HEK293 (cell line): ENCODE measurements around the gene ISCU.

Experiments
- CTCF ChIA-PET: fragments of 350-600 bp; formaldehyde crosslinking; extraction: SDS; loops from one replicate; lab custom pipeline; 2021; ENCODE audit warnings: antibody characterized with exemption; lab: Yijun Ruan, JAX
- POLR2A ChIA-PET: fragments of 300-600 bp; formaldehyde crosslinking; extraction: SDS; loops from one replicate; lab custom pipeline; 2020; ENCODE audit warnings: antibody characterized with exemption, inconsistent platforms; lab: Yijun Ruan, JAX
- H3K27ac ChIP-seq: fragments of 200-500 bp; sonication (Bioruptor generic); 2 replicates; pipeline ENCODE4 v1.5.1; 2014; ENCODE audit warnings: low read depth, low read length, control low read depth, inconsistent platforms; ENCODE audit errors: extremely low read depth
- H3K36me3 ChIP-seq, 2 experiments: fragments of 200-500 bp in 1 of 2; sonication (Bioruptor generic) in 1 of 2; 1 replicate in 1 of 2; 2 replicates in 1 of 2; pipeline ENCODE4 v1.5.1; 2014 to 2017; ENCODE audit warnings: inconsistent platforms in 2 of 2, low read length in 2 of 2; ENCODE audit not compliant: control insufficient read depth in 2 of 2, insufficient read depth in 1 of 2
- H3K4me1 ChIP-seq: fragments of 200-500 bp; sonication (Bioruptor generic); 2 replicates; pipeline ENCODE4 v1.5.1; 2014; ENCODE audit warnings: mild to moderate bottlenecking, low read length, inconsistent platforms; ENCODE audit not compliant: control insufficient read depth, insufficient read depth
- H3K4me3 ChIP-seq: 2 replicates; pipeline ENCODE4 v1.5.1; 2011; ENCODE audit warnings: low read depth, mild to moderate bottlenecking, control low read depth, low read length, moderate library complexity
- H3K9me3 ChIP-seq: fragments of 200-500 bp; sonication (Bioruptor generic); 2 replicates; pipeline ENCODE4 v1.5.1; 2014; ENCODE audit warnings: low read depth, low read length, inconsistent platforms; ENCODE audit not compliant: control insufficient read depth, insufficient read depth
- PRDM6 ChIP-seq: fragments of 450-650 bp; formaldehyde crosslinking; IDR thresholded peaks from 2 replicates; pipeline ENCODE4 v1.5.1; 2017; ENCODE audit warnings: missing biosample characterization, missing genetic modification characterization
- TCF7L2 ChIP-seq: IDR thresholded peaks from 2 replicates; pipeline ENCODE4 v1.6.1; 2011; ENCODE audit warnings: low read depth, mild to moderate bottlenecking, inconsistent platforms, low read length, moderate library complexity, borderline replicate concordance
- TRIM28 ChIP-seq: IDR thresholded peaks from 2 replicates; pipeline ENCODE4 v1.6.1; 2011; ENCODE audit warnings: low read length, control low read depth, borderline replicate concordance
- ZBTB20 ChIP-seq: fragments of 450-650 bp; formaldehyde crosslinking; IDR thresholded peaks from 2 replicates; pipeline ENCODE4 v1.5.1; 2016; ENCODE audit warnings: missing biosample characterization, missing genetic modification characterization
- ZBTB21 ChIP-seq: fragments of 450-650 bp; formaldehyde crosslinking; IDR thresholded peaks from 2 replicates; pipeline ENCODE4 v1.5.1; 2017; ENCODE audit warnings: missing biosample characterization, missing genetic modification characterization
- ZNF10 ChIP-seq: fragments of 450-650 bp; formaldehyde crosslinking; IDR thresholded peaks from 2 replicates; pipeline ENCODE4 v1.5.1; 2017; ENCODE audit warnings: missing biosample characterization, missing genetic modification characterization
- ZNF324 ChIP-seq: fragments of 450-650 bp; formaldehyde crosslinking; IDR thresholded peaks from 2 replicates; pipeline ENCODE4 v1.5.1; 2016; ENCODE audit warnings: missing biosample characterization, missing genetic modification characterization
- ZNF335 ChIP-seq: fragments of 450-650 bp; formaldehyde crosslinking; conservative IDR thresholded peaks from 2 replicates; pipeline ENCODE4 v1.5.1; 2016; ENCODE audit warnings: missing biosample characterization, missing genetic modification characterization
- ZNF398 ChIP-seq: fragments of 450-650 bp; formaldehyde crosslinking; IDR thresholded peaks from 2 replicates; pipeline ENCODE4 v1.5.1; 2017; ENCODE audit warnings: missing biosample characterization, missing genetic modification characterization
- ZNF473 ChIP-seq: fragments of 450-650 bp; formaldehyde crosslinking; IDR thresholded peaks from 2 replicates; pipeline ENCODE4 v1.5.1; 2017; ENCODE audit warnings: missing biosample characterization, missing genetic modification characterization
- ZNF514 ChIP-seq: fragments of 450-650 bp; formaldehyde crosslinking; IDR thresholded peaks from 2 replicates; pipeline ENCODE4 v1.5.1; 2016; ENCODE audit warnings: missing biosample characterization, missing genetic modification characterization
- ZNF707 ChIP-seq: fragments of 450-650 bp; formaldehyde crosslinking; IDR thresholded peaks from 2 replicates; pipeline ENCODE4 v1.5.1; 2016; ENCODE audit warnings: missing biosample characterization, missing genetic modification characterization
- ZSCAN30 ChIP-seq: fragments of 450-650 bp; IDR thresholded peaks from 2 replicates; pipeline ENCODE4 v1.5.1; 2018; ENCODE audit warnings: missing biosample characterization, mild to moderate bottlenecking, missing genetic modification characterization, moderate library complexity
- ZXDB ChIP-seq: fragments of 450-650 bp; formaldehyde crosslinking; IDR thresholded peaks from 2 replicates; pipeline ENCODE4 v1.5.1; 2016; ENCODE audit warnings: missing biosample characterization, missing genetic modification characterization
- TF ChIP-seq, protein P1 (sequence below): fragments of 450-650 bp; formaldehyde crosslinking; IDR thresholded peaks from 2 replicates; pipeline ENCODE4 v1.5.1; 2016; ENCODE audit warnings: missing biosample characterization, missing genetic modification characterization

ISCU gene

DNA sequence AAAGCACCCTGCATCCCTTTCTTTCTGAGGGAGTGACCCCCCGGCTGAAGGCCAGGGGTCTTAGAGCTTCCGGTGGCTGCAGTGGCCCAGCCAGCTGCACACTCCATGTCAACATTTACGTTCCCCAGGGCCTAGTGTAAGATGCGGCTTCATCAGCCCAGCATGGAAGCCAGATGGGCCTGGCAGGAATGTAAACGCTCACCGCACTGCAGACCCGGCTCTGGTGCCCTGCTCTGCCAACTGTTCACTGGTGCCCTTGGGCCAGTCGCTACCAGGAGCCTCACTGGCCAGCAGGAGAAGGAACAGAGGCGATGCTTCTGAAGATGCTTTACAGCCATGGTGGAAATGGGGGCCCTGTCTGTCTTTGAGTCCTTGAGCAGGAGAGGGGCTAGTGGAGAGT is 44.1 kb downstream of the ISCU start:
- no peak overlapping the region for H3K27ac ChIP-seq
- POLR2A ChIA-PET = no interaction called here
- no peak for TF ChIP-seq ZNF473 (tag by site-specific recombination)
- TF ChIP-seq, all 188 proteins: peak for 0
- no peak overlapping the region for H3K4me3 ChIP-seq
- CTCF ChIA-PET = interaction anchor here (0.7 to 3.7 kb wide), 4 partner anchors 11 to 348 kb away, joined by 3 to 15 read pairs (median 8); no protein-coding TSS in a partner anchor
- no peaks in the 10 kb centered on the region for H3K4me1 ChIP-seq
- no peaks in the 10 kb centered on the region for H3K9me3 ChIP-seq
- no peaks in the 10 kb centered on the region for H3K36me3 ChIP-seq

DNA sequence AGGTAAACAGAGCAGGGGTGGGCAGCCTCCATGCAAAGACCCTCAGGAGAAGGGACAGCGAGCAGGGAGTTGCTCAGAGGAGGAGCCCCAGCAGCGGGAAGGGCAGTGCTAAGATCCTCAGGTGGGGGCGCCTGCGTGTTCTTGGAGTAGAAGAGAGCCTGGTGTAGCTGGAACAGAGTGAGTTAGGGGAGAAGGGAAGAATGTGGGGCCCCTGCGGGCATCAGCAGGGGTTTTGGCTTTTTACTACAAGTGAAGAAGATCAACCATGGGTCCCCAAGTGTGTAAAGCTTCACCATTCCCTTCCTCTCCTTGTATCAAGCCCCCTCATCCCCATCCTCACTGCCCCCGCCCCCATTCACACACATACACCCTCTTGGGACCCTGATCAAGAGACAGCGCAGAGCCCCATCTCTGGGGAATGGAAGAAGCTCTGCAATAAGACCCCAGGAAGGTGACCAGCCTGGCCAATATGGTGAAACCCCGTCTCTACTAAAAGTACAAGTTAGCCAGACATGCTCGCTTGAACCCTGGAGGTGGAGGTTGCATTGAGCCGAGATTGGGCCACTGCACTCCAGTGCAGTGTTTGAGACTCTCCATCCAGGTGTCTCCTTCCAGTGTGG is 45.7 kb downstream of the ISCU start:
- ChIA-PET POLR2A (no interaction called here), CTCF (interaction anchor here (0.6 to 3.7 kb wide), 3 partner anchors 10 to 48 kb away, joined by 3 to 15 read pairs (median 9); no protein-coding TSS in a partner anchor)
- H3K4me1 ChIP-seq = no peaks in the 10 kb centered on the region
- TF ChIP-seq ZNF10 (tag by site-specific recombination) = no peak
- TF ChIP-seq TRIM28 = no peak
- TF ChIP-seq, all 188 proteins: peak for 0
- no peaks in the 10 kb centered on the region for H3K9me3 ChIP-seq
- H3K36me3 ChIP-seq = no peaks in the 10 kb centered on the region
- H3K4me3 ChIP-seq = no peak overlapping the region
- H3K27ac ChIP-seq = no peak overlapping the region

GRCh38 chr12:108608616-108609015 is 46.2 kb downstream of the ISCU start:
- no peaks in the 10 kb centered on the region for H3K36me3 ChIP-seq
- POLR2A ChIA-PET = interaction anchor here (0.9 kb wide), 1 partner anchor 46 kb away, joined by 3 read pairs; the partner anchor contains the start of gene ISCU
- no peak for TF ChIP-seq ZXDB (tag by site-specific recombination)
- no peak for TF ChIP-seq PRDM6 (tag by site-specific recombination)
- TF ChIP-seq, protein P1, sequence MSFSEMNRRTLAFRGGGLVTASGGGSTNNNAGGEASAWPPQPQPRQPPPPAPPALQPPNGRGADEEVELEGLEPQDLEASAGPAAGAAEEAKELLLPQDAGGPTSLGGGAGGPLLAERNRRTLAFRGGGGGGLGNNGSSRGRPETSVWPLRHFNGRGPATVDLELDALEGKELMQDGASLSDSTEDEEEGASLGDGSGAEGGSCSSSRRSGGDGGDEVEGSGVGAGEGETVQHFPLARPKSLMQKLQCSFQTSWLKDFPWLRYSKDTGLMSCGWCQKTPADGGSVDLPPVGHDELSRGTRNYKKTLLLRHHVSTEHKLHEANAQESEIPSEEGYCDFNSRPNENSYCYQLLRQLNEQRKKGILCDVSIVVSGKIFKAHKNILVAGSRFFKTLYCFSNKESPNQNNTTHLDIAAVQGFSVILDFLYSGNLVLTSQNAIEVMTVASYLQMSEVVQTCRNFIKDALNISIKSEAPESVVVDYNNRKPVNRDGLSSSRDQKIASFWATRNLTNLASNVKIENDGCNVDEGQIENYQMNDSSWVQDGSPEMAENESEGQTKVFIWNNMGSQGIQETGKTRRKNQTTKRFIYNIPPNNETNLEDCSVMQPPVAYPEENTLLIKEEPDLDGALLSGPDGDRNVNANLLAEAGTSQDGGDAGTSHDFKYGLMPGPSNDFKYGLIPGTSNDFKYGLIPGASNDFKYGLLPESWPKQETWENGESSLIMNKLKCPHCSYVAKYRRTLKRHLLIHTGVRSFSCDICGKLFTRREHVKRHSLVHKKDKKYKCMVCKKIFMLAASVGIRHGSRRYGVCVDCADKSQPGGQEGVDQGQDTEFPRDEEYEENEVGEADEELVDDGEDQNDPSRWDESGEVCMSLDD (tag by site-specific recombination) = no peak
- TF ChIP-seq ZNF514 (tag by site-specific recombination) = no peak
- TF ChIP-seq ZNF335 (tag by site-specific recombination) = no peak
- no peak for TF ChIP-seq ZBTB20 (tag by site-specific recombination)
- TF ChIP-seq ZNF324 (tag by site-specific recombination) = no peak
- no peak for TF ChIP-seq ZSCAN30 (tag by site-specific recombination)
- TF ChIP-seq TCF7L2 = no peak
- TF ChIP-seq ZNF473 (tag by site-specific recombination) = no peak
- no peak for TF ChIP-seq ZNF707 (tag by site-specific recombination)
- TF ChIP-seq ZNF398 (tag by site-specific recombination) = no peak
- no peak for TF ChIP-seq ZBTB21

More at GRCh38 chr12:108608616-108609015, 46.2 kb downstream of the ISCU start:
- Histone ChIP-seq H3K9me3 (no peaks in the 10 kb centered on the region), H3K4me3 (no peak overlapping the region), H3K27ac (no peak overlapping the region), H3K4me1 (no peaks in the 10 kb centered on the region)
- CTCF ChIA-PET = interaction anchor here (2.2 to 3.7 kb wide), 2 partner anchors 9 to 45 kb away, joined by 9 to 15 read pairs; no protein-coding TSS in a partner anchor
